Dedifferentiated amniotic fluid mesenchymal stem cell (primary cell): ENCODE data around the gene ILDR1.

Source experiments
- DNase-seq: peaks from one replicate; pipeline ENCODE4 v3.0.0-alpha.2; 2016; ENCODE audit errors: extremely low spot score

Gene ILDR1

GRCh38 chr3:122014741-122015140, 7.3 kb downstream of the ILDR1 start:
- DNase-seq: no peak

GRCh38 chr3:122013448-122013925, 8.6 kb downstream of the ILDR1 start:
- no peak for DNase-seq

GRCh38 chr3:122012821-122013220, 9.2 kb downstream of the ILDR1 start:
- no peak for DNase-seq

GRCh38 chr3:122011396-122011795, 10.7 kb downstream of the ILDR1 start:
- DNase-seq: no peak

- no peak for DNase-seq
Measured at GRCh38 chr3:122010506-122010905, 11.5 kb downstream of the ILDR1 start.

- DNase-seq: no peak
Measured at GRCh38 chr3:122008166-122008565, 13.9 kb downstream of the ILDR1 start.

- no peak for DNase-seq
Measured at GRCh38 chr3:122006267-122006666, 15.8 kb downstream of the ILDR1 start.

GRCh38 chr3:122004991-122005565, 17.0 kb downstream of the ILDR1 start:
- DNase-seq: no peak

GRCh38 chr3:122004107-122004506, 17.9 kb downstream of the ILDR1 start:
- no peak for DNase-seq

GRCh38 chr3:122003606-122004005, 18.4 kb downstream of the ILDR1 start:
- no peak for DNase-seq

- no peak for DNase-seq
Measured at GRCh38 chr3:122003112-122003511, 18.9 kb downstream of the ILDR1 start.

GRCh38 chr3:122002611-122003010, 19.4 kb downstream of the ILDR1 start:
- no peak for DNase-seq

- DNase-seq: no peak
Measured at GRCh38 chr3:122001892-122002291, 20.2 kb downstream of the ILDR1 start.

- DNase-seq: no peak
Measured at GRCh38 chr3:122000936-122001605, 21.0 kb downstream of the ILDR1 start.

- DNase-seq: no peak
Measured at GRCh38 chr3:121999931-122000330, 22.1 kb downstream of the ILDR1 start.

- no peak for DNase-seq
Measured at GRCh38 chr3:121998611-121999473, 23.2 kb downstream of the ILDR1 start.

GRCh38 chr3:121998030-121998580, 23.9 kb downstream of the ILDR1 start:
- no peak for DNase-seq

- no peak for DNase-seq
Measured at GRCh38 chr3:121997372-121997771, 24.7 kb downstream of the ILDR1 start.

- DNase-seq: no peak
Measured at GRCh38 chr3:121996441-121996840, 25.6 kb downstream of the ILDR1 start.

- no peak for DNase-seq
Measured at GRCh38 chr3:121995161-121996137, 26.6 kb downstream of the ILDR1 start.

- no peak for DNase-seq
Measured at GRCh38 chr3:121994551-121994950, 27.5 kb downstream of the ILDR1 start.
